Karpas-422 (cell line): Measurements from ENCODE around the gene PSMC3IP. TPM values are rescaled to one million over a fixed set of nuclear protein-coding genes. Genes with fewer than 3 reads are reported as not detected.

Experiments used
- DNase-seq: peaks from one replicate; pipeline ENCODE4 v3.0.0-alpha.2; 2015
- H2AFZ ChIP-seq: fragments of 200-600 bp; sonication (generic); 2 replicates; pipeline ENCODE4 v1.6.1; 2014; ENCODE audit warnings: antibody characterized with exemption, low read length, mixed read lengths
- H3K27ac ChIP-seq: fragments of 200-600 bp; sonication (generic); 2 replicates; pipeline ENCODE4 v1.5.1; 2014; ENCODE audit warnings: mild to moderate bottlenecking, low read length, moderate library complexity
- H3K27me3 ChIP-seq: fragments of 200-600 bp; sonication (generic); 2 replicates; pipeline ENCODE4 v1.6.1; 2014; ENCODE audit warnings: low read length, mixed read lengths
- H3K36me3 ChIP-seq: fragments of 200-600 bp; sonication (generic); 2 replicates; pipeline ENCODE4 v1.6.1; 2014; ENCODE audit warnings: low read length, mixed read lengths; ENCODE audit not compliant: insufficient read depth
- H3K4me1 ChIP-seq: fragments of 200-600 bp; sonication (generic); 2 replicates; pipeline ENCODE4 v1.6.1; 2014; ENCODE audit warnings: mild to moderate bottlenecking, low read length, mixed read lengths
- H3K4me2 ChIP-seq: fragments of 200-600 bp; sonication (generic); 2 replicates; pipeline ENCODE4 v1.6.1; 2014; ENCODE audit warnings: low read length, low read depth, mild to moderate bottlenecking; ENCODE audit not compliant: poor library complexity, severe bottlenecking
- H3K4me3 ChIP-seq: fragments of 200-600 bp; sonication (generic); 2 replicates; pipeline ENCODE4 v1.5.1; 2014; ENCODE audit warnings: mild to moderate bottlenecking, antibody characterized with exemption, low read length, mixed read lengths
- H3K79me2 ChIP-seq: fragments of 200-600 bp; sonication (generic); 2 replicates; pipeline ENCODE4 v1.6.1; 2014; ENCODE audit warnings: mild to moderate bottlenecking, low read length, mixed read lengths
- H3K9ac ChIP-seq: fragments of 200-600 bp; sonication (generic); 2 replicates; pipeline ENCODE4 v1.6.0; 2014; ENCODE audit warnings: low read length
- H3K9me2 ChIP-seq: fragments of 200-600 bp; sonication (generic), shearing (Covaris generic); replicated peaks from 2 replicates; pipeline ENCODE4 v1.6.0; 2014; ENCODE audit warnings: mild to moderate bottlenecking, low read length, moderate library complexity; ENCODE audit not compliant: insufficient read depth
- H3K9me3 ChIP-seq: fragments of 300-700, 200-600 bp; sonication (generic); 2 replicates; pipeline ENCODE4 v1.6.1; 2014; ENCODE audit warnings: low read length, mixed read lengths
- H4K20me1 ChIP-seq: fragments of 200-600 bp; sonication (generic); 2 replicates; pipeline ENCODE4 v1.6.1; 2014; ENCODE audit warnings: mild to moderate bottlenecking, antibody characterized with exemption, low read length, low read depth; ENCODE audit not compliant: insufficient read depth
- total RNA-seq: library from RNA; depleted of rRNA; stranded (reverse); fragments of >200 nt; shearing (Covaris generic); gene quantifications from 2 replicates; pipeline ENCODE4 v1.2.3, GENCODE V29; 2014; ENCODE audit warnings: low replicate concordance

PSMC3IP gene
- total RNA-seq, 1 experiment from 2014 or later, result 5.3 TPM

- H3K9me3 ChIP-seq, result no peaks in the 10 kb centered on the region
- peak overlapping the region; percentile 99 for H3K4me3 ChIP-seq
- H3K27me3 ChIP-seq, result no peaks in the 10 kb centered on the region
- H3K36me3 ChIP-seq, result peaks cover 20% of the 10 kb centered on the region; the same call in 1 of the 2 replicates
- peaks cover 38% of the 10 kb centered on the region for H3K4me1 ChIP-seq
- H4K20me1 ChIP-seq, result no peaks in the 10 kb centered on the region
- no peaks in the 10 kb centered on the region for H3K9me2 ChIP-seq
- DNase-seq, result no peak
- H3K79me2 ChIP-seq, result peaks cover 47% of the 10 kb centered on the region
- H3K27ac ChIP-seq, result no peak overlapping the region
- peak overlapping the region; percentile 94 for H3K9ac ChIP-seq
- H2AFZ ChIP-seq, result no peak overlapping the region
- peak overlapping the region; percentile 100 for H3K4me2 ChIP-seq
These were observed 11.2 kb downstream of the PSMC3IP start for GRCh38 chr17:42566215-42566882.

- no peak overlapping the region for H3K4me3 ChIP-seq
- H3K27me3 ChIP-seq, result no peaks in the 10 kb centered on the region
- peaks cover 19% of the 10 kb centered on the region; the same call in 1 of the 2 replicates for H3K36me3 ChIP-seq
- no peaks in the 10 kb centered on the region for H3K9me2 ChIP-seq
- no peak for DNase-seq
- H3K9ac ChIP-seq, result no peak overlapping the region; the same call in 1 of the 2 replicates
- H3K27ac ChIP-seq, result no peak overlapping the region
- no peak overlapping the region for H2AFZ ChIP-seq
- H3K4me2 ChIP-seq, result no peak overlapping the region
- no peaks in the 10 kb centered on the region for H3K9me3 ChIP-seq
- no peaks in the 10 kb centered on the region for H4K20me1 ChIP-seq
- H3K4me1 ChIP-seq, result peaks cover 39% of the 10 kb centered on the region
- peaks cover 48% of the 10 kb centered on the region for H3K79me2 ChIP-seq
These were observed 11.9 kb downstream of the PSMC3IP start for GRCh38 chr17:42565523-42566214.

GRCh38 chr17:42564815-42565522, 12.6 kb downstream of the PSMC3IP start:
- H3K27me3 ChIP-seq, result no peaks in the 10 kb centered on the region
- H3K27ac ChIP-seq, result no peak overlapping the region
- H2AFZ ChIP-seq, result no peak overlapping the region
- H3K4me1 ChIP-seq, result peaks cover 39% of the 10 kb centered on the region
- H3K9me3 ChIP-seq, result no peaks in the 10 kb centered on the region
- H3K79me2 ChIP-seq, result peaks cover 48% of the 10 kb centered on the region
- H3K4me3 ChIP-seq, result no peak overlapping the region
- H3K4me2 ChIP-seq, result no peak overlapping the region
- DNase-seq, result no peak
- H3K36me3 ChIP-seq, result peaks cover 19% of the 10 kb centered on the region; the same call in 1 of the 2 replicates
- no peaks in the 10 kb centered on the region for H3K9me2 ChIP-seq
- no peak overlapping the region for H3K9ac ChIP-seq
- no peaks in the 10 kb centered on the region for H4K20me1 ChIP-seq

GRCh38 chr17:42563950-42564349, 13.6 kb downstream of the PSMC3IP start:
- H3K4me1 ChIP-seq, result peaks cover 39% of the 10 kb centered on the region
- H3K4me3 ChIP-seq, result peak overlapping the region; percentile 91; the same call in 1 of the 2 replicates
- no peak overlapping the region for H3K27ac ChIP-seq
- no peaks in the 10 kb centered on the region for H3K9me3 ChIP-seq
- H4K20me1 ChIP-seq, result no peaks in the 10 kb centered on the region
- peaks cover 48% of the 10 kb centered on the region for H3K79me2 ChIP-seq
- peak overlapping the region; percentile 93 for H3K4me2 ChIP-seq
- H3K27me3 ChIP-seq, result no peaks in the 10 kb centered on the region
- H2AFZ ChIP-seq, result no peak overlapping the region
- peak overlapping the region; percentile 96 for H3K9ac ChIP-seq
- no peaks in the 10 kb centered on the region for H3K9me2 ChIP-seq
- DNase-seq, result no peak
- peaks cover 15% of the 10 kb centered on the region; the same call in 1 of the 2 replicates for H3K36me3 ChIP-seq

GRCh38 chr17:42563543-42563942, 14.0 kb downstream of the PSMC3IP start:
- Histone ChIP-seq H3K79me2 (peaks cover 45% of the 10 kb centered on the region), H3K27me3 (no peaks in the 10 kb centered on the region), H3K9me3 (no peaks in the 10 kb centered on the region), H3K9me2 (no peaks in the 10 kb centered on the region), H3K4me1 (peaks cover 37% of the 10 kb centered on the region), H3K27ac (no peak overlapping the region), H2AFZ (no peak overlapping the region), H3K36me3 (peaks cover 15% of the 10 kb centered on the region; the same call in 1 of the 2 replicates), H3K4me2 (peak overlapping the region; percentile 93), H3K9ac (peak overlapping the region; percentile 96), H4K20me1 (no peaks in the 10 kb centered on the region), H3K4me3 (peak overlapping the region; percentile 91)
- no peak for DNase-seq

- Histone ChIP-seq H2AFZ (no peak overlapping the region), H3K27me3 (no peaks in the 10 kb centered on the region), H4K20me1 (no peaks in the 10 kb centered on the region), H3K9ac (peak overlapping the region; percentile 96), H3K4me2 (peak overlapping the region; percentile 93), H3K79me2 (peaks cover 41% of the 10 kb centered on the region), H3K9me3 (no peaks in the 10 kb centered on the region), H3K36me3 (peaks cover 15% of the 10 kb centered on the region; the same call in 1 of the 2 replicates), H3K9me2 (no peaks in the 10 kb centered on the region), H3K4me3 (peak overlapping the region; percentile 91), H3K4me1 (peaks cover 33% of the 10 kb centered on the region), H3K27ac (peak overlapping the region; percentile 69; the same call in 1 of the 2 replicates)
- peak; percentile 69 for DNase-seq
These were observed 14.4 kb downstream of the PSMC3IP start for GRCh38 chr17:42563143-42563509.

- H3K27ac ChIP-seq, result peak overlapping the region; percentile 69
- H3K9ac ChIP-seq, result peak overlapping the region; percentile 96
- DNase-seq, result peak; percentile 55
- peak overlapping the region; percentile 93 for H3K4me2 ChIP-seq
- no peaks in the 10 kb centered on the region for H3K9me2 ChIP-seq
- peaks cover 15% of the 10 kb centered on the region; the same call in 1 of the 2 replicates for H3K36me3 ChIP-seq
- H3K9me3 ChIP-seq, result no peaks in the 10 kb centered on the region
- H3K4me1 ChIP-seq, result peaks cover 28% of the 10 kb centered on the region
- H3K27me3 ChIP-seq, result no peaks in the 10 kb centered on the region
- H2AFZ ChIP-seq, result no peak overlapping the region; the same call in 1 of the 2 replicates
- peak overlapping the region; percentile 91 for H3K4me3 ChIP-seq
- no peaks in the 10 kb centered on the region for H4K20me1 ChIP-seq
- H3K79me2 ChIP-seq, result peaks cover 37% of the 10 kb centered on the region
These were observed 15.0 kb downstream of the PSMC3IP start for GRCh38 chr17:42562388-42563142.
